Transverse colon (tissue), 4 donors: ENCODE results near the gene ARAP2.

ENCODE experiments used
- POLR2A ChIP-seq: fragments of 450-650 bp; IDR thresholded peaks from one replicate; pipeline ENCODE4 v1.6.1; 2016; ENCODE audit warnings: antibody characterized with exemption, mild to moderate bottlenecking, moderate library complexity
- POLR2AphosphoS5 ChIP-seq, 3 donors: sonication (generic); formaldehyde crosslinking; IDR thresholded peaks; one replicate each; pipeline ENCODE4 v1.6.1; 2016; ENCODE audit warnings: antibody characterized with exemption in 3 of 3
- TF ChIP-seq, protein P1 (sequence below), 5 experiments: fragments of 200-600 bp in 3 of 5; fragments of 450-650 bp in 2 of 5; sonication (generic) in 3 of 5; IDR thresholded peaks; 1 replicate in 2 of 5; 2 replicates in 3 of 5; pipeline ENCODE4 v1.5.1; 2016 to 2017; ENCODE audit warnings: antibody characterized with exemption in 5 of 5, inconsistent platforms in 3 of 5, mild to moderate bottlenecking in 2 of 5, moderate library complexity in 1 of 5

DNA sequence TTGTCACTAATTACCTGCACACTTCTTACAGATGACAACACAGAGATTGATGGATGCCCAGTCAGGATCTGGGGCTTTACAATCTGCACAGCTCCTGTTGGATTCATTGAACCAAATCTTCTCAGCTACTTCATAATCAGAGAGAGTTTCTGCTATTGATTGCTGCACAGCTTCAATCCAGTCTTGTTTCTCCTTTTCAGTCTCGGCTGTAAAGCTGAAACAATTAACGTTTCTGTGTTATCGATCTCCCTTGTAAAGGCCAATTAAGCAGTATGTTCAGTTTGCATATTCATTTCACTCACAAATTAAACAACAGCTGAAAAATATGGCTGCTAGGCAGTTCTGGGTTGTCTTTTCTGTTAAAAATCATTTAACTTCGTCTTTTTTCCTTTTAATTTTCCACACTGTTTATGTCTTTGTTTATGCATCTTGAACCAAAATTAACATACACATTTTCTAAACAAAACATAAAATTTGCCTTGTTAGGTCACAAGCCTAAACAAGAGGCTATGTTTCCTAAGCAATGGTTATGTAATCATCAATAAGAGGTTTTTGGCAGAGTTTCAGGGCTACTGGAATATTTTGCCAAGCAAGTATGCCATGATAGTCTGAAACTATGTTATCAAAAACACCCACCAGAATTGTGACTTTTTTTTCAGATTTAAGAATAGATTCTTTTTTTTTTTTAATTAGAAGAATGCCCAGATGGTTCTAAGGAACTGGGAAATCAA, 79.2 kb downstream of the ARAP2 start:
- TF ChIP-seq POLR2AphosphoS5 (IDR thresholded peaks at IDR 0.05) (no peak), POLR2A (no peak)
- TF ChIP-seq, protein P1, sequence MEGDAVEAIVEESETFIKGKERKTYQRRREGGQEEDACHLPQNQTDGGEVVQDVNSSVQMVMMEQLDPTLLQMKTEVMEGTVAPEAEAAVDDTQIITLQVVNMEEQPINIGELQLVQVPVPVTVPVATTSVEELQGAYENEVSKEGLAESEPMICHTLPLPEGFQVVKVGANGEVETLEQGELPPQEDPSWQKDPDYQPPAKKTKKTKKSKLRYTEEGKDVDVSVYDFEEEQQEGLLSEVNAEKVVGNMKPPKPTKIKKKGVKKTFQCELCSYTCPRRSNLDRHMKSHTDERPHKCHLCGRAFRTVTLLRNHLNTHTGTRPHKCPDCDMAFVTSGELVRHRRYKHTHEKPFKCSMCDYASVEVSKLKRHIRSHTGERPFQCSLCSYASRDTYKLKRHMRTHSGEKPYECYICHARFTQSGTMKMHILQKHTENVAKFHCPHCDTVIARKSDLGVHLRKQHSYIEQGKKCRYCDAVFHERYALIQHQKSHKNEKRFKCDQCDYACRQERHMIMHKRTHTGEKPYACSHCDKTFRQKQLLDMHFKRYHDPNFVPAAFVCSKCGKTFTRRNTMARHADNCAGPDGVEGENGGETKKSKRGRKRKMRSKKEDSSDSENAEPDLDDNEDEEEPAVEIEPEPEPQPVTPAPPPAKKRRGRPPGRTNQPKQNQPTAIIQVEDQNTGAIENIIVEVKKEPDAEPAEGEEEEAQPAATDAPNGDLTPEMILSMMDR (IDR thresholded peaks at IDR 0.05): no peak
